Measurements from ENCODE around the gene ATG2A. TPM values are rescaled to one million over a fixed set of nuclear protein-coding genes. Genes with fewer than 3 reads are reported as not detected.

ATG2A gene
- total and polyA plus RNA-seq, 10 donors = 14.3 to 57.3 (median 34.0) TPM

DNA sequence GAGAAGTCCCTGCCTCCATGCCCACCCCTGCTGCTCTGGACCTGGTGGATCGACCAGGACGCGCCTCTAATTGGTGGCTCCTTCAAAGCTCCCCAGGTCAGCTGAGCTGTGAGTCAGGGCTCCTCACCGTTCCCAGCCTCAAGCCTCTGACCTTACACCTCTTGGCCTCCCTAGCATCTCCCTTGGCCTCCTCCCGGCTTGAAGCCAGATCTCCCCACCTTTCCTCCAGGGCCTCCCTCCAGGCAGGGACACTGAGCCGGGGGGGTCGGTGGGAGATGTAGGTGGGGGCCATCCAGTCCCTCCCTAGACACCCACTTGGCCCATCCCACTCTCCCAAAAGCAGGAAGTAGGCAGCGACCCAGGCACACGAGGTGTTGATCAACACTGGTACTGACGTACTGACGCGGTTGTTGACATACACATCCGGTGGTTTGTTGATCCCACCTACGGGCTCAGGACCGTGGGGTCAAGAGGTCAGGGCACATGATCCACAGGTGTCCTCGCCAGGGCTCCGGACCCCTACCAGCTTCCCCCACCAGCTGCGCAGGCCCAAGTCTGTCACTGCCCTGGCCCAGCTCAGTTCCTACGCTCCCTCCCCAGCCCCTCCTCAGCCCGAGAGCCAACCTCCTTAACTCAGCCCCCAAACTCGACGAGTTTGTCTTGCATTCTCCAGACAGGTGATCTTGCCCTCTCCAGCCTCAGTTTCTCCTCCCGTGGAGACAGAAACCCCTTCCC is 802 bp downstream of the ATG2A start:
- H3K27ac ChIP-seq = peak overlapping the region; percentile 64 to 95 (median 86)
- peak overlapping the region; percentile 59 to 94 (median 80) for H3K4me3 ChIP-seq
- peaks cover 15 to 48% (median 31%) of the 10 kb centered on the region in 6 donors for H3K4me1 ChIP-seq
- peak; percentile 89 for DNase-seq
- H3K9me3 ChIP-seq = no peaks in the 10 kb centered on the region
- intact Hi-C loops (cut with DNase I; ENCODE audit: low total_unique reads) = no loop called here
- no peaks in the 10 kb centered on the region for H3K27me3 ChIP-seq (replicated peaks in 1 of 7)
- TF ChIP-seq, protein P1, sequence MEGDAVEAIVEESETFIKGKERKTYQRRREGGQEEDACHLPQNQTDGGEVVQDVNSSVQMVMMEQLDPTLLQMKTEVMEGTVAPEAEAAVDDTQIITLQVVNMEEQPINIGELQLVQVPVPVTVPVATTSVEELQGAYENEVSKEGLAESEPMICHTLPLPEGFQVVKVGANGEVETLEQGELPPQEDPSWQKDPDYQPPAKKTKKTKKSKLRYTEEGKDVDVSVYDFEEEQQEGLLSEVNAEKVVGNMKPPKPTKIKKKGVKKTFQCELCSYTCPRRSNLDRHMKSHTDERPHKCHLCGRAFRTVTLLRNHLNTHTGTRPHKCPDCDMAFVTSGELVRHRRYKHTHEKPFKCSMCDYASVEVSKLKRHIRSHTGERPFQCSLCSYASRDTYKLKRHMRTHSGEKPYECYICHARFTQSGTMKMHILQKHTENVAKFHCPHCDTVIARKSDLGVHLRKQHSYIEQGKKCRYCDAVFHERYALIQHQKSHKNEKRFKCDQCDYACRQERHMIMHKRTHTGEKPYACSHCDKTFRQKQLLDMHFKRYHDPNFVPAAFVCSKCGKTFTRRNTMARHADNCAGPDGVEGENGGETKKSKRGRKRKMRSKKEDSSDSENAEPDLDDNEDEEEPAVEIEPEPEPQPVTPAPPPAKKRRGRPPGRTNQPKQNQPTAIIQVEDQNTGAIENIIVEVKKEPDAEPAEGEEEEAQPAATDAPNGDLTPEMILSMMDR (IDR thresholded peaks at IDR 0.05 in 8 of 11, conservative IDR thresholded peaks at IDR 0.05 in 3 of 11) = no peak
- TF ChIP-seq POLR2AphosphoS5 (IDR thresholded peaks at IDR 0.05) = peak; percentile 8 to 70 (median 39)
- peaks cover 5 to 37% (median 31%) of the 10 kb centered on the region in 6 donors for H3K36me3 ChIP-seq
- WGBS, 5 donors = 11 to 15% (median 12%) methylated on average over 15 to 23 of the region's 23 CpGs

DNA sequence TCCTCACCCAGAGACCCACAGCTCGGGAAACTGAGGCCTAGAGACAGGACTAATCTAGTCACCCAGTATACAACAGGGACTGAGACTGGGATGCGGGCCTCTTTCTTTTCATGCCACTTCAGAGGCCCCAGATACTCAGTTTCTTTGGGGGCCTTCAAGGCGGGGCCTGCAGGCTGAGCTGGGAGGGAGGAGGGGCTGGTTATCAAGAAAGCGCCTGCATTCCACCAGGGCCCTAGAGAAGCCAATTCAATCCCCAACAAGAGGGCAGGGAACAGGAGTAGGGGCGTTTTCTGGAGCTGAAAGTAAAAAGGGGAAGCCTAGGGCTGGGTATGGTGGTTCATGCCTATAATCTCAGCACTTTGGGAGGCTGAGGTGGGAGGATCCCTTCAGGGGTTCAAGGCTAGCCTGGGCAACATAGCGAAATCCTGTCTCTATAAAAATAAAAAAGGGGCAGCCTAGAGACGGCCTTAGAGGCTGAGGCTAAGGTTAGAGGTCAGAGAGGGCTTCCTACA is 1.6 kb downstream of the ATG2A start:
- intact Hi-C loops (cut with DNase I; ENCODE audit: low total_unique reads) = no loop called here
- Histone ChIP-seq H3K27ac (peak overlapping the region in 6 of 8 donors; percentile 83 to 95 (median 86)), H3K4me1 (peaks cover 15 to 48% (median 31%) of the 10 kb centered on the region in 6 donors), H3K4me3 (peak overlapping the region in 4 of 8 donors; percentile 59 to 94 (median 82)), H3K9me3 (no peaks in the 10 kb centered on the region), H3K36me3 (peaks cover 9 to 44% (median 39%) of the 10 kb centered on the region in 6 donors), H3K27me3 (replicated peaks in 1 of 7) (no peaks in the 10 kb centered on the region)
- DNase-seq = no peak
- TF ChIP-seq POLR2AphosphoS5 (IDR thresholded peaks at IDR 0.05) (no peak), POLR2A (IDR thresholded peaks at IDR 0.05) (no peak)
- TF ChIP-seq, protein P1 (IDR thresholded peaks at IDR 0.05 in 8 of 11, conservative IDR thresholded peaks at IDR 0.05 in 3 of 11) = no peak
- WGBS, 5 donors = 69 to 86% (median 82%) methylated on average over 7 of the region's 7 CpGs

DNA sequence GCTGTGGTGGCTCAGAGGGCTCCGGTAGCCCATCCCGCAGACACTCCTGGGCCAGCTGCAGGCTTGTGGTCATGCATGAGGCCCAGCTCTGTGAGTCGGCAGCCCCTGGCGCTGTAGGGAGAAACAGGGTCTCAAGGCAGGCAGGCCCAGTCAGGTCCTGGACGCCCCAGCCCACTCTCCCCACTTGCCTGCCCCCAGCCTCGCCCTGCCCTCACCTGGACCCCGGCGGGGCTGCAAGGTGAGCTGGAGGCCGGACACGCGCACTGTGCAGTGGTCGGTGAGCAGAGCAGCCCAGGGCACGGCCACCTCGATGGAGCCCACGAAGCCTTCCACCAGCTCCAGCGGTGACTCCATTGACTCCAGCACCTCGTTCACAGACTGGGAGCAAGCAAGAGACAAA is 2.9 kb downstream of the ATG2A start:
- Histone ChIP-seq H3K4me3 (no peak overlapping the region), H3K4me1 (peaks cover 15 to 46% (median 31%) of the 10 kb centered on the region in 6 donors), H3K36me3 (peaks cover 9 to 57% (median 52%) of the 10 kb centered on the region in 6 donors), H3K27ac (no peak overlapping the region), H3K27me3 (replicated peaks in 1 of 7) (no peaks in the 10 kb centered on the region), H3K9me3 (no peaks in the 10 kb centered on the region)
- TF ChIP-seq, protein P1 (IDR thresholded peaks at IDR 0.05 in 8 of 11, conservative IDR thresholded peaks at IDR 0.05 in 3 of 11) = no peak
- DNase-seq = peak; percentile 72
- 93 to 100% (median 96%) methylated on average over 2 to 17 of the region's 17 CpGs; no CpG with 5 or more reads in 1 of the 5 donors for WGBS, 5 donors
- intact Hi-C loops (cut with DNase I; ENCODE audit: low total_unique reads) = no loop called here

DNA sequence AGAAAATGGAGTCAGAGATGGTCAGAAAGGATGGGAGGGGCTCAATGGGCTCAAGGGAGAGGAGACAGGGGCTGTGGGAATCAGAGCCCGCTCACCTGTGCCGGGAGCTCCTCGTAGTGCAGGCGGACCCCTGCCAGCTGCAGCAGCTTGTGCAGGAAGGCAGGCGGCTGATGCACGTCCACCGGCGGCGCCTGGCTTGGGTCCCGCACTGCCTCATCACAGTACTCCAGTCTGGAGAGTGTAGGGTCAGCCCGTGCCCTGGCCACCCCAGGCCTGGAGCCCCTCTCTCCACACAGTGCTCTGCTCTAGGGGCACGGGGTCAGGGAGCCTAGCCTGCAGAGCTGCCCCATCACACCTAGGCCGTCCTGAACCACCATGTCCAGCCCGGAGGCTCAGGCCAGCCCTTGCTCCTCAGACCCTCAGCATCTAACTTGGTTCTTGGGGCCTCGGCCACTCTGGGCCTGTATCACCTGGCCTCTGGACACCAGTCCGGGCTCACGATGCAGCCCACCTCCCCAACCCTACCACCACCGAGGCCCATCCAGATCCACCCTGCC is 3.8 kb downstream of the ATG2A start:
- Histone ChIP-seq H3K9me3 (no peaks in the 10 kb centered on the region), H3K4me1 (peaks cover 14 to 38% (median 26%) of the 10 kb centered on the region in 6 donors), H3K4me3 (no peak overlapping the region), H3K27ac (no peak overlapping the region), H3K27me3 (replicated peaks in 1 of 7) (no peaks in the 10 kb centered on the region), H3K36me3 (peaks cover 9 to 66% (median 60%) of the 10 kb centered on the region in 6 donors)
- TF ChIP-seq POLR2A (IDR thresholded peaks at IDR 0.05) = no peak
- TF ChIP-seq POLR2AphosphoS5 (IDR thresholded peaks at IDR 0.05) = no peak
- TF ChIP-seq, protein P1 (IDR thresholded peaks at IDR 0.05 in 8 of 11, conservative IDR thresholded peaks at IDR 0.05 in 3 of 11) = no peak
- peak; percentile 67 for DNase-seq
- WGBS, 5 donors = 87 to 97% (median 92%) methylated on average over 17 to 18 of the region's 18 CpGs
- intact Hi-C loops (cut with DNase I; ENCODE audit: low total_unique reads) = no loop called here
